Natural killer cell treated with Interleukin-12 subunit alpha and Interleukin-12 subunit beta and Interleukin-15 and Interleukin-18, amount 100 ng/mL, for 72 hours (primary cell): ENCODE results near the gene MKS1. TPM values are rescaled to one million over a fixed set of nuclear protein-coding genes. Genes with fewer than 3 reads are reported as not detected.

Experiments
- ATAC-seq, 2 donors: fragments of 150-1000 bp; cut with Tn5 transposase in 1 of 2; sonication (Bioruptor Pico), chemical (Tn5 transposase) in 1 of 2; 2 replicates each; pipeline ENCODE4 v1.10.0; 2021
- DNase-seq: peaks from one replicate; pipeline ENCODE4 v3.0.0; 2022; ENCODE audit warnings: low spot score
- H3K27ac Mint-ChIP-seq, 2 donors: 1 replicate in 1 of 2; 2 replicates in 1 of 2; pipeline ENCODE4 v1.8.0; 2022; ENCODE audit warnings: mixed read lengths in 2 of 2, mild to moderate bottlenecking in 1 of 2, moderate library complexity in 1 of 2
- H3K27me3 Mint-ChIP-seq, 2 donors: 1 replicate in 1 of 2; 2 replicates in 1 of 2; pipeline ENCODE4 v1.8.0; 2022; ENCODE audit warnings: mixed read lengths in 2 of 2
- H3K36me3 Mint-ChIP-seq: one replicate; pipeline ENCODE4 v1.8.0; 2022; ENCODE audit warnings: mixed read lengths
- H3K4me1 Mint-ChIP-seq, 2 donors: 1 replicate in 1 of 2; 2 replicates in 1 of 2; pipeline ENCODE4 v1.8.0; 2022; ENCODE audit warnings: low read depth in 2 of 2, mixed read lengths in 2 of 2, mild to moderate bottlenecking in 1 of 2
- H3K4me3 Mint-ChIP-seq: one replicate; pipeline ENCODE4 v1.8.0; 2022; ENCODE audit warnings: mixed read lengths
- H3K9me3 Mint-ChIP-seq: 2 replicates; pipeline ENCODE4 v1.8.0; 2022; ENCODE audit warnings: mixed read lengths
- total RNA-seq, 2 donors: library from RNA; stranded (reverse); gene quantifications; one replicate each; pipeline ENCODE4 v1.2.3, GENCODE V29; 2022

MKS1 gene
- total RNA-seq, 2 donors from 2014 or later, result 13.2 to 20.2 TPM

DNA sequence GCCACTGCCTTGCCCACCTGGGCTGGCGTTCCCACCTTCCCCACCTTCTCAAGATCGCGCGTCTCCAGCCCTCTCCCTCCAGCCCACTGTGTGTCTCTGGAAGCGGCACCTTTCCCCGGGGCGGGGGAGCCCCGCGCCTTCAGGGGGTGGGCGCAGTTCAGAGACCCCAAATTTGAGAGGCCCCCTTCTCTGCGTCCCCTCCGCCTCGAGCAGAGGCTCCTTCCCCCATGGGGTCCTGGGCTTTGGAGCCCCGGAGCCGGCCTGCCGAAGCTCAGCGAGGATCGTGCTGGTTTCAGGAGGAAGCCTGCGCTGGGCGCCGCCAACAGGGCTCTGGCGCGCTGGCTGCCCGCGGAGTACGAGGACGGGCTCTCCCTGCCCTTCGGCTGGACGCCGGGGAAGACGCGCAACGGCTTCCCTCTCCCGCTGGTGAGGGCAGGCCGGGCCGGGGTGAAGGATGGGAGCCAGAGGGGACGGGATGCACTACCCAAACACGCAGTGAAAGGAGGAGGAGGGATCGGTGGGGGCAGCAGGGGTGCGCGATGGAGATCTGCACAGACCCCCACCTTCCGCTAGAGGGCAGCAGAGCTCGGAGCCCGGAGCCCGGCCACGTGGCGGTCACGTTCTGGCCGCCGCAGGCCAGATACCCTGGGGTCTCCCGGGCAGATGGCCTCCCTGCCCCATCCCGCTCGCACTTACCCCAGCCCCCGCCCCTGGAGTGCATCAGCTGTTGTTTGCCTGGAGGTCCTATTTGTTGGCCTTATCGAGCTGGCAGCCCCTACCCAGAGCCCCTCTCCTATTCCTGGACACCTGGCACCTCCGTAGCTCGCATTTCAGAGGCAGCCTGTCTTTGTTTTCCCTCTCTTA is 30.4 kb upstream of the MKS1 start:
- Mint-ChIP-seq H3K27me3 (peaks cover 0 to 12% of the 10 kb centered on the region in 2 donors), H3K4me1 (peaks cover 16 to 19% of the 10 kb centered on the region in 2 donors)

DNA sequence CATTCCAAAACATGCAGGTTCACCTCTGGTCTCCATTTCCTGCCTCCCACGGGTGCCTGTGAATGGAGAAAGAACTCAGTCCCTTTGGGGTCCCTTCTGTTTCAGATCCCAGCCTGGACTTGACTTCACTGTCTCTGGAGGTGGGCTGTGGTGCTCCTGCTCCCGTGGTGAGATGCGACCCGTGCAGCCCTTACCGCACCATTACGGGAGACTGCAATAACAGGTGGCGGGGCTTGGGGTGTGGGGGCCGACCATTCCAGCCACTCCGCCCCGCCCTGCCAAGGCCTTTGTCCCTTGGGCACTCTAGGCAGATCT is 29.9 kb upstream of the MKS1 start:
- H3K4me1 Mint-ChIP-seq, result peaks cover 16 to 22% of the 10 kb centered on the region in 2 donors
- H3K36me3 Mint-ChIP-seq, result no peaks in the 10 kb centered on the region
- peaks cover 4 to 16% of the 10 kb centered on the region in 2 donors for H3K27me3 Mint-ChIP-seq
- peak overlapping the region in 1 of 2 donors; percentile 11 for H3K27ac Mint-ChIP-seq
- H3K9me3 Mint-ChIP-seq, result no peaks in the 10 kb centered on the region
- no peak overlapping the region for H3K4me3 Mint-ChIP-seq
- DNase-seq (no peak), ATAC-seq (no peak)

More for the DNA sequence above, 30.4 kb upstream of the MKS1 start:
- Mint-ChIP-seq H3K36me3 (no peaks in the 10 kb centered on the region), H3K4me3 (peak overlapping the region; percentile 65), H3K9me3 (no peaks in the 10 kb centered on the region), H3K27ac (no peak overlapping the region)
- peak; percentile 73 for DNase-seq
- peak; percentile 84 to 92 for ATAC-seq

DNA sequence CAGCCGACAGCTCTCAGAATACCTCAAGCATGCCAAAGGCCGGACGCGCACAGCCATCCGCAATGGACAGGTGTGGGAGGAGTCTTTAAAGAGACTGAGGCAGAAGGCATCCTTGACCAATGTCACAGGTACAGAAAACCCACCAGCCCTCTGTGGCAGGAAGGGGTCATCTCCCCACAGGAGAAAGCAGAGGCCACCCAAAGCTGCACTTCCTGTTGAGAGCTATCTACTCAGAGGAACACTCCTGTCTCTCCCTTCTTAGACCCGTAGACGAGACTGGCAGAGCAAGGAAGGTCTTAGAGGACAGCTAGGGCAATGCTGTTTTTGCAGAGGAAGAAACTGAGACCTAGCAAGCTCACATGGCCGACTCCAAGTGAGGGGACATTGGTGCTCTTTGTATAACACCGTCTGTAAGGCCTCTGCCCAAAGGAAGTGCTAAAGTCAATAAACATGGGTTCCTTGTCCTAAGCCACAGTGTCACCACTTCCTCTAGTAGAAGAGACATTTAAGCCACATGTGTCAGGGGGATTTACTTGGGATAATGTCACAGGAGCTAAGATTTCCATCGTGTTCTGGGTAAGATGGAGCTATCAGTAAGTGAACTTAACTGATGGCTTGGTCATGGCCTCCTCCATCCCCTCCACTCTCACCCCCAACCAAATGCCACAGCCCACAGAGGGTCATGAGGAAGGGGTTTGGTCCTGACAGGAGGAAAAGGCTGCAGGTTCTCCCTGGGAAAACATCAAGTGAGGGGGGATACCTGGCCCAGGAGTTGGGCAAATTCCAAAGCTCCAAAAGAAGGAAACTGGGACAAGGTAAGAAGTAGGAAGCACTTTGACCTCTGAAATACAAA is 28.7 kb upstream of the MKS1 start:
- Mint-ChIP-seq H3K27ac (peak overlapping the region in 1 of 2 donors; percentile 33), H3K9me3 (no peaks in the 10 kb centered on the region), H3K27me3 (peaks cover 16 to 21% of the 10 kb centered on the region in 2 donors), H3K4me3 (peak overlapping the region; percentile 49), H3K36me3 (no peaks in the 10 kb centered on the region), H3K4me1 (peaks cover 16 to 22% of the 10 kb centered on the region in 2 donors)
- ATAC-seq (peak in 1 of 2 donors; percentile 43), DNase-seq (no peak)

DNA sequence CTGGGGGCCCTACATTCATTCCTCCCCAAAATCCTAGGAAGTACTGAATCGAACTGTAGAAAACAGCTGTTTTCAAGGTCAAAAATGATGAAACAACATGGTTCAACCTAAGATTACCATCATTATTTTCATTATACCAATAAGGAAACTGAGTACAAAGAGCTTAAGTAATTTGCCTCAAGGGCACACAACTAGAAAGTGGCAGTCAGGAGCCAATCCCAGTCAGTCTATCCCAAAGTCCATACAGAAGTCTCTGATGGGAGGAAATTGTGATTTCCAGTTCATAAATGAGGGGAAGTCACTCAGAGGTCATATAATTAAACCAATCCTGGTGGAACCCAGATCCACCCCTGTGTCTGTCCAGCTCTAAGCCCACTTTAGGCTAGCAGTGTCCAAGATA is 27.7 kb upstream of the MKS1 start:
- Mint-ChIP-seq H3K27me3 (peaks cover 18 to 22% of the 10 kb centered on the region in 2 donors), H3K9me3 (no peaks in the 10 kb centered on the region), H3K27ac (no peak overlapping the region), H3K4me3 (no peak overlapping the region), H3K4me1 (peaks cover 16 to 22% of the 10 kb centered on the region in 2 donors), H3K36me3 (no peaks in the 10 kb centered on the region)
- DNase-seq (no peak), ATAC-seq (no peak)

DNA sequence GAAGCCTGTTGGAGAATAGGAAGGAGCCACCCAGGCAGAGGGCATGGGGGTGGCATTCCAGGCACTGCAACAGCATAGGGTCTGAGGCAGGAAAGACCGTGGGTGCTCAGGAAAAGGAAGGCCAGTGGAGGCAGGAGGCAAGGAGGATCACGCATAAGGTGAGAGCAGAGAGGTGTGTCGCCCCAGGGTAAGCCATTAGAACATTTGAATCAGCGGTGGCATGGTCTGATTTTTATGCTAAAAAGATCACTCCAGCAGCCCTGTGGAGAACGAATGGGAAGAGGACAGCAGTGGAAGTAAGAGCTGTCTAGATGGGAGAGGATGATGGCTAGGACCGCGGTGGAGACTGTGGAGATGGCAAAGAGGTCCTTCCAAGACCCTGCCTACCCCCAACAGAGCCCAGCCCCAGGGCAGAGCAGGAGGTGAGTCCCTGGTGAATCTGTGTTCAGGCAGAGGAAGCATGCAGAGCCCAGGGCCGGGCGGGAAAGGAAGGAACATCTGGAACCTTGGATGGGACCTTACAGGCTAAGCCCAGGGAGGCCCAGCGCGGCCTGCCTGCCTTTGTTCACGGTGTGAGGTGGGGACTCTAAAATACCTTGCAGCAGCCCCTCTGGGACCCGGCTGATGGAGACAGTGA is 27.2 kb upstream of the MKS1 start:
- DNase-seq (no peak), ATAC-seq (no peak)
- Mint-ChIP-seq H3K4me1 (peaks cover 16 to 22% of the 10 kb centered on the region in 2 donors), H3K27me3 (peaks cover 24 to 26% of the 10 kb centered on the region in 2 donors), H3K27ac (no peak overlapping the region), H3K4me3 (no peak overlapping the region), H3K36me3 (no peaks in the 10 kb centered on the region), H3K9me3 (no peaks in the 10 kb centered on the region)

DNA sequence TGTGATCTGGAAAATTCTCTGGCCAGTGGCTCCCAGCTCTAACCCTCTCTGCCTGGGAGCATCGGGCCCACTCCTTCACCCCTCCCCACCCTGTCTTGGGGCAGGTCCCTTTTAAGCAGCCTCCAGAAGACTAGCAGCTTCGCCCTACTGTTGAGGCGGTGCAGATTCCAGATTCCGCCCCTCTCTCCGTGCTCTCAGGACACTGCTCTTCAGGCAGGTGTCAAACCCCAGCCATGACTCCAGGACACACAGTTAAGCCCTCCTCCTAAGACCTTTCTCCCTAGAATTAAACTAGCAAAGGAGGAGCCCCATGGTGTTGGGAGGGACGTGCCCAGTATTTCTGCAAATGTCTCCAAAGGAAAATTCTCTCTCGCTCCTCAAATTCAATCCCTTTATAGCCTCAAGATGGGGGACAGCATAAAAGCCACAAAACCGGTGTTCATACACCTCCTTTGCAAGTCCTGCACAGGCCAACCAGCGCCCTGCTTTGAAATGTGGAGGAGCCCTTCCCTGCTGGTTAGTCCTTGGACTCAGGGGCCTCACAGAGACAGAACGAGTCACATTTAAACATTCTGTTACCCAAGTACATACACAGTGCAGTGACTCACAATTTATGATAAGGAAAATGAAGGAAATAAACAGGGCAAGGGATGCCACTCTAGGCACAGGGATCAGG is 26.5 kb upstream of the MKS1 start:
- DNase-seq (no peak), ATAC-seq (no peak)
- peaks cover 16 to 22% of the 10 kb centered on the region in 2 donors for H3K4me1 Mint-ChIP-seq
- no peaks in the 10 kb centered on the region for H3K9me3 Mint-ChIP-seq
- peaks cover 24 to 26% of the 10 kb centered on the region in 2 donors for H3K27me3 Mint-ChIP-seq
- no peak overlapping the region for H3K27ac Mint-ChIP-seq
- no peak overlapping the region for H3K4me3 Mint-ChIP-seq
- no peaks in the 10 kb centered on the region for H3K36me3 Mint-ChIP-seq

DNA sequence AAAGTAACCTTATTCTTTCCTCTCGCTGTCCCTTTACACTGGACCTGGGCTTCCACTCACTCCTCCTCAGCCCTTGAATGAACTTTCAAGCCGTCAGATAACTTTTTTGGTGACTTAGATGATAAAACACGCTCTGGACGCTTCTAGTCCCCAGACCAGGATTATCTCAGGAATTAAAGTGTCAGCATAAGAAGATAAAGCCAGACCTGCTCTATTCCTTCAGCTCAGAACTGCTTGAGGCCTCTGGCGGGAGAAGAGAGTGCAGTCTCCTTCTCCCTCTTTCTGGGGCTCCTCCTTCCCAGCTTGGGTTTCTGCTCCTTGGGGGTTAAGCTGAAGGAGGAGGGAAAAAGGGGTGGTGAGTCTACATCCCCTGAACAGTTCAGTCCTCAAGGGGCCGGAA is 25.9 kb upstream of the MKS1 start:
- peaks cover 21 to 24% of the 10 kb centered on the region in 2 donors for H3K27me3 Mint-ChIP-seq
- H3K4me1 Mint-ChIP-seq, result peaks cover 16 to 18% of the 10 kb centered on the region in 2 donors
- no peak overlapping the region for H3K4me3 Mint-ChIP-seq
- ATAC-seq (no peak), DNase-seq (no peak)
- H3K36me3 Mint-ChIP-seq, result no peaks in the 10 kb centered on the region
- no peaks in the 10 kb centered on the region for H3K9me3 Mint-ChIP-seq
- H3K27ac Mint-ChIP-seq, result no peak overlapping the region

DNA sequence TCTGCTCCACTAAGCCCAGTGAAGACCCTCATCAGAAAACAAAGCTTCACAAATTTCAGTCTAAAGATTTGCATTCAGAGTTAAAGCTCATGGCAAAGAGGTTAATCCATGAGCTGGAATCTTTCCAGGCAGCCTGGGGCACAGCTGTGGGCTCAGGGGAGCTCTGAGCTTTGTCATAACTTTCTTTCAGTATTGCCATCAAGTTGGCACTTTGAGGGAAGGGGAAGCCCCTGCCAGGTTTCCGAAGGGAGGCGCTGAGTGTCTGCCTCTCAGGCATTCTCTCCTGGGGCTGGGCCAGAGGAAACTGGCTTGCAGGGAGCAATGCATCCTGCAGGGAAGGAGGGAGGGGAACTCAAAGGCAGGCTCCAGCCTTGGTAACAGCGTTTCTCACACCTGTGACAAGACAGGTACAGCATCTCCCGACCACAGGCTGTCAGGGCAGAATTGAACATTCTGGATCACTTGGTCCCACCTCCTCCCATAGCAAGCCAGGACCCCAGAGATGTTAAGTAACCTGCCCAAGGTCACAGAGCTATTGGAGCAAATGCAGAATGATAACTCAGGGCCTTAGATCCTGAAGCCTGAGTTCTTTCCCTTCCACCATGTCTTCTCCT is 23.2 kb upstream of the MKS1 start:
- Mint-ChIP-seq H3K9me3 (no peaks in the 10 kb centered on the region), H3K4me1 (peaks cover 0 to 3% of the 10 kb centered on the region in 2 donors), H3K4me3 (no peak overlapping the region), H3K36me3 (no peaks in the 10 kb centered on the region), H3K27ac (no peak overlapping the region), H3K27me3 (peaks cover 25 to 37% of the 10 kb centered on the region in 2 donors)
- ATAC-seq (peak in 1 of 2 donors; percentile 76), DNase-seq (no peak)

DNA sequence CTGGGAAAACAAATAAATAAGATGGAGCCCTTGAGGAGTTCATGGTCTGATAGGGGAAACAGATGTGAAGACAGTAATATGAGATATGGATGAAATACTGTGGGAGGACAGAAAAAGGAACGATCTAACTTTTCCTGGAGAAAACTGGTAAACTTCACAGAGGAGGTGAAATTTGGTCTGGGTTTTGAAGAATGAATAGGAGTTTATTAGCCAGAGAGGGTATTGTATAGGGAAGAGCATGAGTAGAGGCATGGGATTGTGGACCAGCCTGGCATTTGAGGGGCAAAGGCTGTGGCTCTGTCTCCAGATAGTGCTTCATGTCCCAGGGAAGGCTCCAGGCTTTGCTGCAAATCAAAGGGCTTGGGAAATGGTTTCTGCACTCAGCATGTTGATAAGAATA is 20.9 kb upstream of the MKS1 start:
- Mint-ChIP-seq H3K27ac (no peak overlapping the region), H3K36me3 (no peaks in the 10 kb centered on the region), H3K27me3 (peaks cover 36 to 47% of the 10 kb centered on the region in 2 donors), H3K9me3 (no peaks in the 10 kb centered on the region), H3K4me1 (peaks cover 0 to 3% of the 10 kb centered on the region in 2 donors), H3K4me3 (no peak overlapping the region)
- no peak for ATAC-seq
- no peak for DNase-seq

DNA sequence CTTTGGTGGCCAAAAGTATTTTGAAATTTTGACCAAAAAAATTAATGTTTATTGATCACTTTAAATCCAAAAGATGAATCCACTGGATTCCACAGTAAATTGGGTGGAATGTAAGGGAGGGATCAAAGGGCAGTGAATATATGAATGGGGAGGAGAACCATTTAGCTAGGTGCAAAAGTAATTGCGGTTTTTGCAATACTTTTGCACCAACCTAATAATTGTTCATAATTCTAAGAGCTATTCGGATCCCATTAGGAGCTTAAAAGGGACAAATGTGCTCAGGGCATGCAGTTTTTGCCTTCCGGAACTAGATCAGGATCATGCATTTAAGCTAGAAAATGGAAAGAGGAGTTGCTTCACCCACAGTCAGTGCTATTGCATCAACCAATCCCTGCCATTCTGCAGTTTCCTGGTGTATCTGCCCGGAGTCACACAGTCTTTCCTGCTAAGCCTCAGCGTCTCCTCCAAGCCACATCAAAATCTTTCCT is 19.1 kb upstream of the MKS1 start, which contains the start of gene LPO:
TSS of gene LPO (plus strand) at position 438 of the 488 bp plus-strand sequence. CDS start 4,396 bp downstream, outside the sequence.
- no peaks in the 10 kb centered on the region for H3K36me3 Mint-ChIP-seq
- H3K27me3 Mint-ChIP-seq, result peaks cover 29 to 39% of the 10 kb centered on the region in 2 donors
- H3K9me3 Mint-ChIP-seq, result no peaks in the 10 kb centered on the region
- H3K27ac Mint-ChIP-seq, result no peak within 1 kb of the TSS
- no peak within 1 kb of the TSS for H3K4me3 Mint-ChIP-seq
- no peak for ATAC-seq
- DNase-seq, result no peak
- H3K4me1 Mint-ChIP-seq, result no peaks in the 10 kb centered on the region

DNA sequence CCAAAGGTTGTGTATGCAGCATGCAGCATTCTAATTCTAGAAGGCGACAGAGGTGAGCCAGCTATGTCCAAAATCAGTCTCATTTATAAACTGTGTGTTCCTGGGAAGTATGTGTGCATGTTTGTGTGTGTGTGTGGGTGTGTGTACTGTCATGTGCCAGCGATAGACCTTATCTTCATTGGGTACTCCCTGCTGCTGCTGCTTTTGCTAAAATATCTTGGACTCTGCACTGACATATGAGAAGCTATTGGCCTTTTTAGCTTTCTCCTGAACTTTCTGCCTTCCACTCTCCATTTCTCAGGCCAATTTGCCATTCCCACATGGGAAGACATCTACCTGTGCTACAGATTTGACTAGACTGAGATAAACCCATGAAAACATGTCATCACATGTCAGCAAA is 17.3 kb upstream of the MKS1 start:
- H3K4me1 Mint-ChIP-seq, result peaks cover 0 to 2% of the 10 kb centered on the region in 2 donors
- ATAC-seq (no peak), DNase-seq (no peak)
- H3K27me3 Mint-ChIP-seq, result peaks cover 21 to 29% of the 10 kb centered on the region in 2 donors
- no peaks in the 10 kb centered on the region for H3K9me3 Mint-ChIP-seq
- no peak overlapping the region for H3K27ac Mint-ChIP-seq
- no peak overlapping the region for H3K4me3 Mint-ChIP-seq
- H3K36me3 Mint-ChIP-seq, result no peaks in the 10 kb centered on the region

DNA sequence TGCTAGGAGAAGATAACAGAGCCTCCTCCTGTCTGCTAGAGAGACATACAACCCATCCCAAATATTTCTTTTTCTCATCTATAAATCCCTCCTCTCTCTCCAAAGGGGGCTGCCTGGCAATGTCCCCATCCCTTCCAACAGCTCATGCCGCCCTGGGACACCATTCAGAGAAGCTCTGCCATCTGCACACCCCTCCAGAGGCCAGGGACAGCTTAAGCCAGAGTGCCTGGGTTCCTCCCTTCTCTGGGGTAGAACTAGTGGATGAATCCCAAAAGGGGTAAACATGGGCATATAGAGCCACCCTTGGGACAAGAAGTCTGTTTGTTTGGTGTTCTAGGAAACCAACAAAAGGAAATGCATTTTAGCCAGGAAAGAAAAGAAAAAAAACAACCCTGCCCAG is 16.8 kb upstream of the MKS1 start:
- H3K36me3 Mint-ChIP-seq, result no peaks in the 10 kb centered on the region
- H3K27ac Mint-ChIP-seq, result no peak overlapping the region
- H3K27me3 Mint-ChIP-seq, result peaks cover 19 to 26% of the 10 kb centered on the region in 2 donors
- H3K4me3 Mint-ChIP-seq, result no peak overlapping the region
- H3K9me3 Mint-ChIP-seq, result no peaks in the 10 kb centered on the region
- DNase-seq, result no peak
- no peak for ATAC-seq
- peaks cover 0 to 2% of the 10 kb centered on the region in 2 donors for H3K4me1 Mint-ChIP-seq
